SK-N-DZ (cell line): ENCODE measurements around the gene NDC80. TPM values are rescaled to one million over a fixed set of nuclear protein-coding genes. Genes with fewer than 3 reads are reported as not detected.
"Not testable (repeated sequence)": the region's sequence is repeated elsewhere in the genome, so short reads cannot be mapped to it uniquely, and the experiment has no call there.

Experiments
- DNase-seq: peaks from one replicate; pipeline ENCODE4 v3.0.0-alpha.2; 2015; ENCODE audit warnings: low spot score
- polyA plus RNA-seq, 2 experiments: library from polyadenylated mRNA; depleted of rRNA; stranded (reverse); fragments of >200 nt; gene quantifications; 2 replicates each; pipeline ENCODE4 v1.2.3, GENCODE V29; 2014

NDC80 gene
- polyA plus RNA-seq (2014; cell fraction: cytosol; rRNA removed), result 68.9 and 70.1 TPM in 2 replicates
- 56.3 and 57.1 TPM in 2 replicates for polyA plus RNA-seq (2014; cell fraction: nucleus; rRNA removed)

- peak; percentile 94 for DNase-seq
Observed at GRCh38 chr18:2571200-2572170, at the start of gene NDC80, which contains the start of gene METTL4. TSS of gene NDC80 (plus strand) at chr18:2571557. CDS start at chr18:2572986, 1,429 bp downstream. TSS of gene METTL4 (minus strand) at chr18:2571505. CDS start at chr18:2567216, 4,289 bp downstream.

DNA sequence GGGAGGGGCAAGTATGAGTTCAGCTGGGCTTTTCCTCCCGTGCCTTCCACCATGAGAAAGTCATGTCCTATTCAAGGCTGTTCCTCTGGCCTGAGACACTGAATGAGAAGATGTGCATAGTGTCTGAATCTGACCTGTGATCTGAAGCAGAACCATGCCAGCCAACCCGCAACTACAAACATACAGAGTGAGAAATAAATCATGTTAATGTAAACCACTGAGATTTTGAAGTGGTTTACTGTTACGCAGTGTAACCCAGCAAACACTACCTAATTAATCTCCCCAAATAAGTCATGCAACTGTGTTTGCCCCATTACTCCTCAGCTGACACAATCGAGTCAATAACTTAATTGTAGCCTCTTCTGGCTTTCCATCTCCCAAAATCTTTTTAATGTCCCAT lies 49.2 kb upstream of the NDC80 start:
- no peak for DNase-seq

GRCh38 chr18:2524794-2525198 lies 46.6 kb upstream of the NDC80 start:
- DNase-seq, result not testable (repeated sequence)

GRCh38 chr18:2526329-2526728 lies 45.0 kb upstream of the NDC80 start:
- no peak for DNase-seq

GRCh38 chr18:2529154-2529553 lies 42.2 kb upstream of the NDC80 start:
- DNase-seq, result no peak

GRCh38 chr18:2531751-2532150 lies 39.6 kb upstream of the NDC80 start:
- DNase-seq, result no peak

- no peak for DNase-seq
Observed at GRCh38 chr18:2532797-2533196, 38.6 kb upstream of the NDC80 start.

DNA sequence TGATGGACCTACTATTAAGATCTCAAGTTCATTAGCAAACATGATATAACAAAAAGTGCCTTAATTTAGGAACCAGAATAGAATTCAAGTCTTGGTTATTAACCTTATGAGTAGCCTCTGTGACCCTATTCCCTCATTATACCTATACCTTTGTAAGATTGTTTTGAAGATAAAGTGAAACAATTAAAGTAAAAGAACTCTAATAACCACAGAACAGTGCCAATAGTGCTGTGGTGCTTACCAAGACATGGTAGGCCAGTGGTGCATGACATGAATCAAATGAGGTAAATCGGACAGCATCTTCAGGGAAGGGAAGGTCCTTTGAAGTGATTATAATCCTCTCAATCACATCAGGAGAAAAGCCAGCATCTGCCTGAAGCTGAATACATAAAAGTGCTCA lies 36.5 kb upstream of the NDC80 start:
- DNase-seq, result no peak

DNA sequence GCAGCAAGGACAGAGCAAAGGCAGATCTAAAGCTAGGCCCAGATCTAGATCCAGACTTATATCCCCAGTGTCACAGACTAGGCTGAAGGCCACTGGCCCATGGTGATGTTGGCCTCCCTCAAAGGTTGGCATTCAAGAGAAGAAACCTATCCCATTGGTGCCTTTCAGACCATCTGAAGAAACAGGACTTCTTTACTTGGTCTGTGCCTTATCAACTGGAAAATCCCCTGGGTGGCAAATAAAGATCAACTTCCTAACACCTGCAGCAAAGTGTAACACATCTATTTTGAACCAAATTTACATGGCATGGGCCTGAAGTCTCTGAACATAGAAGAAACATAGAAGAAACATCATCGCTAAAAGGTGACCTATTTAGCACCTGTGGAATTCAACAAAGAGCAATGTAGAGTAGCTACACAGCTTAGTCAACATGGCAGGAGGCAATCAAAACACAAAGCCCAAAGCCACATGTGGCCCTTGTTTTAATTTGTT lies 35.9 kb upstream of the NDC80 start:
- DNase-seq, result no peak

- DNase-seq, result no peak
Observed at GRCh38 chr18:2536063-2536462, 35.3 kb upstream of the NDC80 start.

DNA sequence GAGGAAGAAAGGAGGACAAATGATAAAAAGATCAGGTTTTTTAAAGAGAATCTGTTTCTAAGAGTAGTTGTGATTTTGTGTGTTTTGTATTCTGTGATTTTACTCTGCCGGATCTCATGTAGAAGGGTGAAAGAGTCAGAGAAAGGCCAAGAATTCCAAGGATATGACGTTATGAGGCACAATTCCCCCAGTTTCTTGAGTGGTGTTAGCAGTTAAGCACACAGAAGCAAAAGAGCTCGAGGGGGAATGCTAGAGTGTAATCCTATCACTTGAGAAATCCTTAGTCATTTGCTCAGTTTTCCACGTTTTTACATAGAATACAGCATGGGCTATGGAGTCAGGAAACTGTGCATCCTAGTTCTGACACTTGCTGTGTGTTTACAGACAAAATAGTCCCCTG lies 34.9 kb upstream of the NDC80 start:
- no peak for DNase-seq

GRCh38 chr18:2537296-2537695 lies 34.1 kb upstream of the NDC80 start:
- no peak for DNase-seq

GRCh38 chr18:2538236-2538635 lies 33.1 kb upstream of the NDC80 start:
- no peak for DNase-seq

DNA sequence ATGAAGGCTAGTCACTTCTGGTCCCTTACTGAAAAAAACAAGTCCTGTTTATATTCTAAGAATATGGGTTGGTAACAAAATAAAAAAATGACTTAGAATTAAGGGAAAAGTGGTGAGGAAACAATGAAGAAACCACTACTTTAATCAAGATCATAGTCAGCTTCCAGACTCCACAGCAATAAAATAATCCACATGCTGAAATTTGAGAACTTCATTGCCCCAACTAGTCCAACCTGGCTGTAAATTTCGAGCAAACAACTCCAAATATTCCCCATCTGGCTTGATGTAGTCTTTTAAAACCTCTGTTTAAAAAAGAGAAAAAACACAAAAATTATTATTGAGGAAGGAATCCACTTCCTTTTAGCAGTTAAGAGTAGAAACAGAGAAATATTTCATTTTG lies 32.5 kb upstream of the NDC80 start:
- DNase-seq, result no peak

DNA sequence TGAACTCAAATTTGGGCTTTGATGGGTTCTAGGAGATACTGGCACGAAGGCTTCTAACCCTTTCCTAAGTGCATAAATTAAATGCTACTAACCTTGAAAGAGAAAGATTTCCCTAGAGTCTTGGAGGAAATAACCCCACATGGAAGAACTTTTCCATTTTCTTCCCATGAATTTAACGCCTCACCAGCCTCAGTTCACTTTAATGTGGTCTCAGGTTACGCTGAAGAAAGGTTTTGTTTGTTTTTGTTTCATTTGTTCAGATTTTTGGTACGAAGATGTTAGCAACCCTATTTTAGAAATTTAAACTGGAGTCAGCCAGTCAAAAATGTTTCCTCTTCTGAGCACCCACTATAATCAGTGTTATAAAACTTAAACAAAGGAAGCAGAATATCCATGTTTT lies 30.8 kb upstream of the NDC80 start:
- DNase-seq, result no peak

DNA sequence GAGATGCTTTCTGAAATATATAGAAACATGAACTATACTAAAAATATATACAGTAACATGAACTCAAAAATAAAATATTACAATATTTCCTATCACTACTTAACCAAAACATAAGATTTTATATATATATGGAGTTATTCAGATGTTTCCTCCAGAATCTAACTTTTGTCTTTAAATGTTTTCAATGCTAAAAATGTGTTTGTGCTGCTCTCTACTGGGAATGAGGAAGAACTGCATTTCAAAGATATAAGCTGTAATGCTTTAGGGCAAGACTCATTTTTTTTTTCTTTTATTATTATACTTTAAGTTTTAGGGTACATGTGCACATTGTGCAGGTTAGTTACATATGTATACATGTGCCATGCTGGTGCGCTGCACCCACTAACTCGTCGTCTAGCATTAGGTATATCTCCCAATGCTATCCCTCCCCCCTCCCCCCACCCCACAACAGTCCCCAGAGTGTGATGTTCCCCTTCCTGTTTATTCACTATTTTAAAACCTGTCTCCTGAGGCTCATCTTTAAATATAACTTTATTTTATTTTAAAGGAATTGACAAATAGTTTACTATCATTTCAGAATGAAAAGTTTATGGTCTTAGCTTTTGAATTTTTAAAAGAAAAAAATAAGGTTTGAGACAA lies 29.3 kb upstream of the NDC80 start:
- DNase-seq, result not testable (repeated sequence)

DNA sequence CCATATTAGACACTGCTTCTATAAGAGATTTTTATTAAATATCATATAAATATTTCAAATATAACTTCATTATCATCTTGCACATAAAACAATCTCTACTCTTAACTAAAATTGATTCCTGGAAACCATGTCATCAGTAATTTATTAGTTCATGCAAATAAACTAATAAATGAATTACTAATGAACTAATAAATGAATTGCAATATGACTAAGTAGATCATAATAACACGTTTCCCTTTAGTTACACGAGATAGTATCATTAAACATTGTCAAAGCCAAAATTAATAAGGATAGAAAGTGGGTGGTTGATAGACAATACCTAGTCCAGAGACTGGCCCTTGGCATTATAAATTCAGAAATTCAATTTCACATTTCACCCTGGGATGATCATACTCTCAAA lies 26.2 kb upstream of the NDC80 start:
- DNase-seq, result no peak

GRCh38 chr18:2547477-2548087 lies 23.8 kb upstream of the NDC80 start:
- peak; percentile 34 for DNase-seq

DNA sequence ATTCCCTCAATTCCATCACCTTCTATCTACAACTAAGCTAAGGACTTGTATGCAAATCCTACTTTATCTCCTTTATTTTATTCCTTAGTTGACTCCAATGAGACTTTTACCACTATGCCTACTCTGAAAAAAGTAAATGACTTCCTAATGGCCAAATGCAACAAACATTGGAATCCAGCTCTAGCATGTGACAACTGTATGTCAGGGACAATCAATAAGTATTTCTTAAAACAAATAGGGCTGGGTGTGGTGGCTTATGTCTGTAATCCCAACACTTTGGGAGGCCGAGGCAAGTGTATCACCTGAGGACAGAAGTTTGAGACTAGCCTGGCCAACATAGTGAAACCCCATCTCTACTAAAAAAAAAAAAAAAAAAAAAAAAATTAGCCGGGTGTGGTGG lies 21.9 kb upstream of the NDC80 start:
- no peak for DNase-seq

- no peak for DNase-seq
Observed at GRCh38 chr18:2551425-2551824, 19.9 kb upstream of the NDC80 start.

- no peak for DNase-seq
Observed at GRCh38 chr18:2554696-2555095, 16.7 kb upstream of the NDC80 start.

DNA sequence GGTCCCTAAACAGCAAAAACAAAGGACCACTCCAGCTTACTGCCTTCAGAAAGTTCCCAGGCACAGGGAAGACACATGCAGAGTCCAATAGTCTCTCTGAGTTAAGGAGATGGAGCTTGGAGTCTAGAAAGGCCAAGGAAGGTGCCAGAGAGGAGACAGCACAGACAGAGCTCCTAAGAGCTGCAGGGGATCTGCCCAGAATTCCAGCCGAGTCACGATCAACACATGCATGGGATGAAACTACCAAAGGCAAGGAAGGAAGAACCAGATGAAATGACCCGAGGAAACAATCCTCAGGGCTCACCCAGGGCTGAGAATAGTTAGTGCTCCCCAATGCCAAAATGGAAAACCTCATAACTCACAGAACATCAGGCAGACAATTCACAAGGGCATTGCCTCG lies 15.5 kb upstream of the NDC80 start:
- no peak for DNase-seq
